Measurements from ENCODE around the gene ACTR8. TPM values are rescaled to one million over a fixed set of nuclear protein-coding genes. Genes with fewer than 3 reads are reported as not detected.

The ACTR8 gene
- total RNA-seq, 1 donor from 2014 or later: 26.0 TPM

DNA sequence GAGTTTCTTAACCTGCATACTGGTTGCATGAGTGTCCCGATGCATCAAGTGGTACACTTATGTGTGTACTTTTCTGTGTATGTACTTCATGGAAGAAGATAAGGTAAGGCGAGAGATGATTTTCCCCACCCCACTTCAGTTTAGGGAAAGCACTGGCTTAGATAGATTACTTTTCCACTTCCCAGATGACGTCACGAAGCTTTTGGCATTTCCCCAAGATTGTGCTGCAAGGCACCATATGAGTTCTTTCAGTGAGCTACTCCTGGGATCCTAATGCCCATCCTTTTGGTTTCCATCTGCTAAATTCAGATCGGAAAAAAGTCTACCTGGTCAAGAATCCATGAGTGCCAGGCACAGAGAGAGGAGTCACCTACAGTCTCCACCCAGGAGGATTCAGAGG, 31.1 kb downstream of the ACTR8 start:
- H3K27ac ChIP-seq: no peak overlapping the region
- peaks cover 8% of the 10 kb centered on the region for H3K4me1 ChIP-seq
- ATAC-seq (no peak), DNase-seq (no peak)
- H3K36me3 ChIP-seq: no peaks in the 10 kb centered on the region
- peaks cover 26% of the 10 kb centered on the region for H3K27me3 ChIP-seq (ENCODE audit: low read depth)
- H3K9me3 ChIP-seq: no peaks in the 10 kb centered on the region
- TF ChIP-seq, protein P1, sequence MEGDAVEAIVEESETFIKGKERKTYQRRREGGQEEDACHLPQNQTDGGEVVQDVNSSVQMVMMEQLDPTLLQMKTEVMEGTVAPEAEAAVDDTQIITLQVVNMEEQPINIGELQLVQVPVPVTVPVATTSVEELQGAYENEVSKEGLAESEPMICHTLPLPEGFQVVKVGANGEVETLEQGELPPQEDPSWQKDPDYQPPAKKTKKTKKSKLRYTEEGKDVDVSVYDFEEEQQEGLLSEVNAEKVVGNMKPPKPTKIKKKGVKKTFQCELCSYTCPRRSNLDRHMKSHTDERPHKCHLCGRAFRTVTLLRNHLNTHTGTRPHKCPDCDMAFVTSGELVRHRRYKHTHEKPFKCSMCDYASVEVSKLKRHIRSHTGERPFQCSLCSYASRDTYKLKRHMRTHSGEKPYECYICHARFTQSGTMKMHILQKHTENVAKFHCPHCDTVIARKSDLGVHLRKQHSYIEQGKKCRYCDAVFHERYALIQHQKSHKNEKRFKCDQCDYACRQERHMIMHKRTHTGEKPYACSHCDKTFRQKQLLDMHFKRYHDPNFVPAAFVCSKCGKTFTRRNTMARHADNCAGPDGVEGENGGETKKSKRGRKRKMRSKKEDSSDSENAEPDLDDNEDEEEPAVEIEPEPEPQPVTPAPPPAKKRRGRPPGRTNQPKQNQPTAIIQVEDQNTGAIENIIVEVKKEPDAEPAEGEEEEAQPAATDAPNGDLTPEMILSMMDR (IDR thresholded peaks at IDR 0.05): no peak
- intact Hi-C loops (cut with DNase I): no loop called here
- no peak overlapping the region for H3K4me3 ChIP-seq

GRCh38 chr3:53849916-53850315, 32.0 kb downstream of the ACTR8 start:
- intact Hi-C loops (cut with DNase I): no loop called here
- ATAC-seq: no peak
- Histone ChIP-seq H3K9me3 (no peaks in the 10 kb centered on the region), H3K4me3 (no peak overlapping the region), H3K27me3 (ENCODE audit: low read depth) (peaks cover 28% of the 10 kb centered on the region), H3K4me1 (peaks cover 15% of the 10 kb centered on the region), H3K36me3 (no peaks in the 10 kb centered on the region), H3K27ac (no peak overlapping the region)
- TF ChIP-seq, protein P1 (IDR thresholded peaks at IDR 0.05): no peak
- no peak for DNase-seq

GRCh38 chr3:53846851-53847155, 35.1 kb downstream of the ACTR8 start:
- DNase-seq: no peak
- H3K36me3 ChIP-seq: no peaks in the 10 kb centered on the region
- no peak for ATAC-seq
- peak overlapping the region; percentile 74 for H3K4me3 ChIP-seq
- no peak overlapping the region for H3K27ac ChIP-seq
- TF ChIP-seq, protein P1 (IDR thresholded peaks at IDR 0.05): no peak
- peaks cover 36% of the 10 kb centered on the region for H3K4me1 ChIP-seq
- H3K27me3 ChIP-seq (ENCODE audit: low read depth): peaks cover 28% of the 10 kb centered on the region
- intact Hi-C loops (cut with DNase I): no loop called here
- no peaks in the 10 kb centered on the region for H3K9me3 ChIP-seq

- peak; percentile 84 for DNase-seq
- Histone ChIP-seq H3K36me3 (no peaks in the 10 kb centered on the region), H3K27ac (peak within 1 kb of the TSS; percentile 83), H3K4me3 (peak within 1 kb of the TSS; percentile 74), H3K4me1 (peaks cover 36% of the 10 kb centered on the region), H3K9me3 (no peaks in the 10 kb centered on the region), H3K27me3 (ENCODE audit: low read depth) (peaks cover 28% of the 10 kb centered on the region)
- peak; percentile 93 to 94 for ATAC-seq
- TF ChIP-seq, protein P1 (IDR thresholded peaks at IDR 0.05): no peak
- intact Hi-C loops (cut with DNase I): no loop called here
Measured at GRCh38 chr3:53846134-53846850, 35.7 kb downstream of the ACTR8 start, which contains the start of the genes CHDH and IL17RB. Gene CHDH (minus strand): TSS chr3:53846419. CDS start chr3:53824008, 22,411 bp downstream. Gene IL17RB (plus strand): TSS chr3:53846568. CDS start chr3:53846589, 21 bp downstream.

GRCh38 chr3:53845881-53846133, 36.1 kb downstream of the ACTR8 start:
- peak overlapping the region; percentile 74 for H3K4me3 ChIP-seq
- ATAC-seq (no peak), DNase-seq (no peak)
- no peaks in the 10 kb centered on the region for H3K36me3 ChIP-seq
- intact Hi-C loops (cut with DNase I): no loop called here
- H3K4me1 ChIP-seq: peaks cover 36% of the 10 kb centered on the region
- peak overlapping the region; percentile 83 for H3K27ac ChIP-seq
- TF ChIP-seq, protein P1 (IDR thresholded peaks at IDR 0.05): no peak
- no peaks in the 10 kb centered on the region for H3K9me3 ChIP-seq
- H3K27me3 ChIP-seq (ENCODE audit: low read depth): peaks cover 28% of the 10 kb centered on the region

Data from lower lobe of right lung (tissue), 2 donors.